Kidney (tissue), 14 donors: ENCODE data around the gene NKTR. TPM values are rescaled to one million over a fixed set of nuclear protein-coding genes. Genes with fewer than 3 reads are reported as not detected.
A peak's percentile ranks its signal among the peaks of the same experiment; 100 is the strongest.

Experiments
- DNase-seq, 5 donors: peaks; one replicate each; pipeline ENCODE4 v3.0.0-alpha.2; 2013 to 2020
- FAIRE-seq: peaks from 2 replicates; lab custom pipeline; 2012; peaks lifted over from hg19 to GRCh38; lab: Jason Lieb, UNC
- H3K27ac ChIP-seq, 2 donors: one replicate each; pipeline ENCODE4 v1.7.0; 2013; ENCODE audit warnings: low read depth in 2 of 2, low read length in 2 of 2, inconsistent platforms in 1 of 2
- H3K27me3 ChIP-seq: one replicate; pipeline ENCODE4 v1.7.1; 2013; ENCODE audit warnings: low read length, inconsistent platforms; ENCODE audit not compliant: control insufficient read depth, insufficient read depth
- H3K36me3 ChIP-seq, 3 donors: one replicate each; pipeline versions ENCODE4 v1.7.0 to v1.7.1; 2013; ENCODE audit warnings: low read length in 3 of 3, control low read depth in 1 of 3, inconsistent platforms in 1 of 3; ENCODE audit not compliant: insufficient read depth in 3 of 3, control insufficient read depth in 2 of 3
- H3K4me1 ChIP-seq, 3 donors: one replicate each; pipeline versions ENCODE4 v1.7.0 to v1.7.1; 2013; ENCODE audit warnings: low read length in 3 of 3, inconsistent platforms in 1 of 3, low read depth in 1 of 3; ENCODE audit not compliant: control insufficient read depth in 2 of 3, insufficient read depth in 2 of 3
- H3K4me3 ChIP-seq, 3 donors: one replicate each; pipeline versions ENCODE4 v1.7.0 to v1.8.1; 2013; ENCODE audit warnings: low read length in 3 of 3, control low read depth in 1 of 3, inconsistent platforms in 1 of 3
- H3K9ac ChIP-seq, 3 donors: one replicate each; pipeline versions ENCODE4 v1.7.0 to v1.7.1; 2013; ENCODE audit warnings: low read length in 3 of 3, control low read depth in 1 of 3, inconsistent platforms in 1 of 3
- H3K9me3 ChIP-seq, 3 donors: one replicate each; pipeline versions ENCODE4 v1.7.0 to v1.7.1; 2013; ENCODE audit warnings: low read length in 3 of 3, control low read depth in 1 of 3, inconsistent platforms in 1 of 3; ENCODE audit not compliant: control insufficient read depth in 2 of 3, insufficient read depth in 1 of 3
- intact Hi-C: fragments of 100-400 bp; cut with DNase I; formaldehyde crosslinking; loops from one replicate; pipeline ENCODE4 v1.11.1; 2022
- polyA plus RNA-seq: library from polyadenylated mRNA; stranded (reverse); fragments of 350-450 nt; fragmentation: Illumina TruSeq; extraction: RNeasy Lipid Tissue Mini Kit (QIAGEN cat#74804); gene quantifications from one replicate; pipeline ENCODE4 v1.2.3, GENCODE V29; 2014; ENCODE audit warnings: low read depth, low replicate concordance; ENCODE audit not compliant: insufficient read depth
- total RNA-seq: library from RNA; stranded (reverse); fragmentation: NEBNext Ultra II Directional; extraction: Animal tissue kit (Norgen Biotek cat#: 25700); gene quantifications from one replicate; pipeline ENCODE4 v1.2.1, GENCODE V29; 2021
- TF ChIP-seq, protein P1 (sequence below): IDR thresholded peaks from 3 replicates; pipeline ENCODE4 v1.5.1; 2012; ENCODE audit warnings: mild to moderate bottlenecking, moderate library complexity, borderline replicate concordance; ENCODE audit not compliant: insufficient read depth; ENCODE audit errors: extremely low read depth
- donor health status: control.
- donor health status: control.
- donor health status: control.
- donor health status: control.
- donor health status: control.
- donor health status: DM: yes; HTN: yes; CAD: no.
- donor health status: Normal renal cell carcinoma (clear cell type).

The NKTR gene
- total and polyA plus RNA-seq, 2 donors from 2014 or later = 9.2 to 81.1 TPM

DNA sequence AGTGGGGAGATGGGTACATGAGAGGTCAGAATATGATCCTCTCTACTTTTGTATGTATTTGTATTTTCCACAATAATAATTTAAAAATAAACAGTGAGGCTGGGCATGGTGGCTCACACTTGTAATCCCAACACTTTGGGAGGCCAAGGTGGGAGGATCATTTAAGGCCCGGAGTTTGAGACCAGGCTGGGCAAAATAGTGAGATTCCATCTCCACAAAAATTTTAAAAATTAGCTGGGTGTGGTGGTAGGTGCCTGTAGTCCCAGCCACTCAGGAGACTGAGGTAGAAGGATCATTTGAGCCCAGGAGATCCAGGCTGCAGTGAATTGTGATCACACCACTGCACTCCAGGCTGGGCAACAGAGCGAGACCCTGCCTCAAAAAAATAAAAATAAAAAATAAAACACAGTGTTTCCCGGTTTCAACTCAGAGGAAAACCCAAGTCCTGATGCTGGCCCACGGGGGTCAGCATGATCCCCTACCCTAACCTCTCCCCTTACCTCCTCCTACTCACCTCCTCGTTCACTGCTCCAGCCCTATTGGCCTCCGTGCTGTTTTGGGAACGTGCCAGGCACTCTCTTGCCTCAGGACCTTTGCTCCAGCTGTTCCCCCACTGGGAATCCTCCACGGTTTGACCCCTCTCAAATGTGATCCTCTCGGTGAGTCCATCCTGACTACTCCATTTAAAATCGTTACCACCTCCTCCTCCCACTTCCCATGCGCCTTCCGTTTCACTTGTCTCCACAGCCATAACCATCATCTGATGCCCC lies 82.0 kb downstream of the NKTR start:
- Histone ChIP-seq H3K4me1 (peaks cover 0 to 4% (median 0%) of the 10 kb centered on the region in 3 donors), H3K27ac (no peak overlapping the region), H3K27me3 (peaks cover 8% of the 10 kb centered on the region), H3K4me3 (no peak overlapping the region), H3K36me3 (no peaks in the 10 kb centered on the region), H3K9me3 (no peaks in the 10 kb centered on the region), H3K9ac (no peak overlapping the region)
- TF ChIP-seq, protein P1, sequence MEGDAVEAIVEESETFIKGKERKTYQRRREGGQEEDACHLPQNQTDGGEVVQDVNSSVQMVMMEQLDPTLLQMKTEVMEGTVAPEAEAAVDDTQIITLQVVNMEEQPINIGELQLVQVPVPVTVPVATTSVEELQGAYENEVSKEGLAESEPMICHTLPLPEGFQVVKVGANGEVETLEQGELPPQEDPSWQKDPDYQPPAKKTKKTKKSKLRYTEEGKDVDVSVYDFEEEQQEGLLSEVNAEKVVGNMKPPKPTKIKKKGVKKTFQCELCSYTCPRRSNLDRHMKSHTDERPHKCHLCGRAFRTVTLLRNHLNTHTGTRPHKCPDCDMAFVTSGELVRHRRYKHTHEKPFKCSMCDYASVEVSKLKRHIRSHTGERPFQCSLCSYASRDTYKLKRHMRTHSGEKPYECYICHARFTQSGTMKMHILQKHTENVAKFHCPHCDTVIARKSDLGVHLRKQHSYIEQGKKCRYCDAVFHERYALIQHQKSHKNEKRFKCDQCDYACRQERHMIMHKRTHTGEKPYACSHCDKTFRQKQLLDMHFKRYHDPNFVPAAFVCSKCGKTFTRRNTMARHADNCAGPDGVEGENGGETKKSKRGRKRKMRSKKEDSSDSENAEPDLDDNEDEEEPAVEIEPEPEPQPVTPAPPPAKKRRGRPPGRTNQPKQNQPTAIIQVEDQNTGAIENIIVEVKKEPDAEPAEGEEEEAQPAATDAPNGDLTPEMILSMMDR = no peak
- FAIRE-seq (no peak), DNase-seq (peak in 2 of 5 donors; percentile 8 to 46)
- intact Hi-C loops = no loop called here

GRCh38 chr3:42683875-42684598 lies 83.6 kb downstream of the NKTR start:
- no peak for FAIRE-seq
- Histone ChIP-seq H3K27me3 (peaks cover 8% of the 10 kb centered on the region), H3K9ac (no peak overlapping the region), H3K9me3 (no peaks in the 10 kb centered on the region), H3K4me1 (peaks cover 0 to 4% (median 0%) of the 10 kb centered on the region in 3 donors), H3K4me3 (no peak overlapping the region), H3K36me3 (no peaks in the 10 kb centered on the region), H3K27ac (no peak overlapping the region)
- peak in 3 of 5 donors; percentile 20 to 80 (median 33) for DNase-seq
- TF ChIP-seq, protein P1 = no peak
- intact Hi-C loops = no loop called here

- no peaks in the 10 kb centered on the region for H3K36me3 ChIP-seq
- no peak for DNase-seq
- no peak overlapping the region for H3K9ac ChIP-seq
Measured at GRCh38 chr3:42684632-42685362, 84.3 kb downstream of the NKTR start.

More at GRCh38 chr3:42684632-42685362, 84.3 kb downstream of the NKTR start:
- Histone ChIP-seq H3K9me3 (no peaks in the 10 kb centered on the region), H3K4me1 (peaks cover 0 to 4% (median 0%) of the 10 kb centered on the region in 3 donors), H3K27ac (no peak overlapping the region), H3K27me3 (peaks cover 8% of the 10 kb centered on the region), H3K4me3 (no peak overlapping the region)
- intact Hi-C loops = no loop called here
- TF ChIP-seq, protein P1 = no peak
- no peak for FAIRE-seq
